ENCODE measurements around the gene MMS19.

The MMS19 gene, protein sequence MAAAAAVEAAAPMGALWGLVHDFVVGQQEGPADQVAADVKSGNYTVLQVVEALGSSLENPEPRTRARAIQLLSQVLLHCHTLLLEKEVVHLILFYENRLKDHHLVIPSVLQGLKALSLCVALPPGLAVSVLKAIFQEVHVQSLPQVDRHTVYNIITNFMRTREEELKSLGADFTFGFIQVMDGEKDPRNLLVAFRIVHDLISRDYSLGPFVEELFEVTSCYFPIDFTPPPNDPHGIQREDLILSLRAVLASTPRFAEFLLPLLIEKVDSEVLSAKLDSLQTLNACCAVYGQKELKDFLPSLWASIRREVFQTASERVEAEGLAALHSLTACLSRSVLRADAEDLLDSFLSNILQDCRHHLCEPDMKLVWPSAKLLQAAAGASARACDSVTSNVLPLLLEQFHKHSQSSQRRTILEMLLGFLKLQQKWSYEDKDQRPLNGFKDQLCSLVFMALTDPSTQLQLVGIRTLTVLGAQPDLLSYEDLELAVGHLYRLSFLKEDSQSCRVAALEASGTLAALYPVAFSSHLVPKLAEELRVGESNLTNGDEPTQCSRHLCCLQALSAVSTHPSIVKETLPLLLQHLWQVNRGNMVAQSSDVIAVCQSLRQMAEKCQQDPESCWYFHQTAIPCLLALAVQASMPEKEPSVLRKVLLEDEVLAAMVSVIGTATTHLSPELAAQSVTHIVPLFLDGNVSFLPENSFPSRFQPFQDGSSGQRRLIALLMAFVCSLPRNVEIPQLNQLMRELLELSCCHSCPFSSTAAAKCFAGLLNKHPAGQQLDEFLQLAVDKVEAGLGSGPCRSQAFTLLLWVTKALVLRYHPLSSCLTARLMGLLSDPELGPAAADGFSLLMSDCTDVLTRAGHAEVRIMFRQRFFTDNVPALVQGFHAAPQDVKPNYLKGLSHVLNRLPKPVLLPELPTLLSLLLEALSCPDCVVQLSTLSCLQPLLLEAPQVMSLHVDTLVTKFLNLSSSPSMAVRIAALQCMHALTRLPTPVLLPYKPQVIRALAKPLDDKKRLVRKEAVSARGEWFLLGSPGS

DNA sequence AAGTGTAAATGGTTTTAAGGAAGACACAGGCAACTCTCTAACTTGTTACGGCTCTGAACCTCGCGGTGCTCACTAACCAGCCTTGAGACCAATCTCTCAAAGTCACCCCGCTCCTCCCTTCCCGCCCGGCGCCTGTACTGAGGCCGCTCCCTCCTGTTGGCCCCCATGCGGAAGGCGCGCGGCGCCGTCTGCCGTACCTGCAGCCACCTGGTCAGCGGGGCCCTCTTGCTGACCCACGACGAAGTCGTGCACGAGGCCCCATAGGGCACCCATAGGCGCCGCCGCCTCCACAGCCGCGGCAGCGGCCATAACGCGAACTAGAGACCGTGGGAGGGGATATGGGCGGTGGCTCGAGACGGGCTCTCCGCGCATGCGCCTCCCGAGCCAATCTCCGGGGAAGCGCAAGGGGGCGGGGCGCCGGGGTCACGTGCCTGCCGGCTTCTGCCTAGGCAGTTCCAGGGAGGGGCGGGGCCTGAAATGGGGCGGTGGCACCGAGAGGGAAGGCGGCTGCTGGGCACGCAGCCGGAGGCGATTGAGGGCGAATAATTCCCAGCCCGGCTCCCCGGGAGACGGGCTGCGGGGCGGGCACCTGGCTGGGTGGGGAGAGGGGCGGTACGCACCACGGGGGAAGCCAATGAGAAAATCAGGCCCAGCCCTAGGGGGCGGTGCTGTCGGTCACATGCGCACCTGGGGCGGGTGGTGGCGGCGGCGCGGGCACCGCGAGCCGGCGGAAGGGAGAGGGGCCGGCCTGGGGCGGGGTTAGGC lies at the start of gene MMS19:
TSS of gene MMS19 (minus strand) at position 347 of the 765 bp plus-strand sequence. CDS start at position 309, 38 bp downstream.
- Mint-ChIP-seq H3K36me3 (ENCODE audit: low read depth) (peaks cover 22% of the 10 kb centered on the region), H3K4me3 (peak within 1 kb of the TSS; percentile 90), H3K4me1 (ENCODE audit: low read depth) (peaks cover 49% of the 10 kb centered on the region), H3K27me3 (peaks cover 23% of the 10 kb centered on the region), H3K9me3 (no peaks in the 10 kb centered on the region), H3K27ac (peak within 1 kb of the TSS; percentile 90)

DNA sequence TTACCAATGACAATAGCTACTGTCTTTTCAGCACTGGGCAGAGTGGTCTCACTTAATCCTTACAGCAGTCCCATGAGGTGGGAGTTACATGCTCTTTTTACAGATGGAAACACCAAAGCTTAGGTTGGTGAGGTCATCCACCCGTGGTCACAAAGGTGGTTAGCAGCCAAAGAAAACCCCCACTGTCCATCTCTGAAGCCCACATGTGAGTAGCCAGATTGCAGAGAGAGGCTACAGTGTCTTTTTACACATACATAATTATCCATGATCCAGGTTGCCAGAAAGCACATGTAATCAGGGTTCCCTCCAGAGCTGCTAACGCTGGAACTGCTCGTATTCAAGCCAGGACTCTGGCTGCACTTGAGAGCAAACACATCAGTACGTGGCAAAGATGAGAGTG lies 49.7 kb upstream of the MMS19 start:
- H3K36me3 Mint-ChIP-seq (ENCODE audit: low read depth) = no peaks in the 10 kb centered on the region
- no peak overlapping the region for H3K27ac Mint-ChIP-seq
- H3K9me3 Mint-ChIP-seq = no peaks in the 10 kb centered on the region
- no peaks in the 10 kb centered on the region for H3K27me3 Mint-ChIP-seq
- H3K4me3 Mint-ChIP-seq = no peak overlapping the region
- peaks cover 11% of the 10 kb centered on the region for H3K4me1 Mint-ChIP-seq (ENCODE audit: low read depth)

DNA sequence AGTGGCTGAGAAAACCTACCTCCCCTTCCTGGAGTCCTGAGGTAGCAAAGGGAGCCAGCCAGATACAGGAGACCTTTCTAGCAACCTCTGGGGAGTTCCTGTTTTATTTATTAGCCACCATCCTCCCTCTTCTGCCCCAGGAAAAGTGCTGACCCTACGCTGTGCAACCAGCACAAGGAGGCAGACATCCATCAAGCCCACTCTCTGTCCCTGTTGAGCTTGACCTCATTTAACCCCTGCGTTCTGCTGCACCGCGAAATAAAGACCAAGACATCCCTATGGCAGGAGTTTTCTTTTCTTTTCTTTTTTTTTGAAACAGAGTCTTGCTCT lies 49.0 kb upstream of the MMS19 start:
- peaks cover 18% of the 10 kb centered on the region for H3K4me1 Mint-ChIP-seq (ENCODE audit: low read depth)
- no peak overlapping the region for H3K4me3 Mint-ChIP-seq
- H3K27ac Mint-ChIP-seq = no peak overlapping the region
- H3K9me3 Mint-ChIP-seq = no peaks in the 10 kb centered on the region
- H3K36me3 Mint-ChIP-seq (ENCODE audit: low read depth) = no peaks in the 10 kb centered on the region
- H3K27me3 Mint-ChIP-seq = no peaks in the 10 kb centered on the region

DNA sequence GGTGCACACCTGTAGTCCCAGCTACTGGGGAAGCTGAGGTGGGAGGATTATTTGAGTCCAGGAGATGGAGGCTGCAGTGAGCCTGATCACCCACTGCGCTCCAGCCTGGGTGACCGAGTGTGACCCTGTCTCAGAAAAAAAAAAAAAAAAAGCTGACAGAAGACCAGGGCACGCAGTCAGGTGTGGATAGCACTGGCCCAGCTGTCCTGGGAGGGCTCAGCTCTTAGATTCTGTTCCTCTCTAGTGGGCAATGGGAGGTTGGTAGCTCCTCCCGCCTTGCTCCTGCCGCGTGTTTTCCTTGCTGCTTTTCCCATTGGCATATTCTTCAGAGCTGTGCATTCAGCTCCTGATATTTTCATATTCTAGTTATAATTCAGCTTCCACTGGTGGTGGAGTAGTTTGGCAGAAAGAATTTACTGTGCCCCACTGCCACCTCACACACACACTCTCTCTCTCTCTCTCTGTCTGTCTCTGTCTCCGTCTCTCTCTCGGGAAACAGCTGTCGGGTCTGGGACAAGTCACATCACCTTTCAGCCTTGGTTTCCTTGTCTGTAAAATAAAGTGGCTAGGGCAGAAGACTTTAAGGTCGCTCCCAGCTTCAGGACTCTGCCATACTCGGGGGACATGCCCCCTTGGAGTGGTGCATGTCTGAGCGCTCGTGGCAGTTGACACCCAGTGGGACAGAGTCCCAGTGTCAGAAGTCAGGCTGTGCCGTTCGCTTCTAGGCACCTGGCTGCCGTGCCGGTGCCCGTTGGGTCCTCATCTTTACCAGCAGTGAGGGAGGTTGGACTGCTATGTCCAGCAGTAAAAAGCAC lies 48.4 kb upstream of the MMS19 start:
- Mint-ChIP-seq H3K9me3 (no peaks in the 10 kb centered on the region), H3K4me1 (ENCODE audit: low read depth) (peaks cover 24% of the 10 kb centered on the region), H3K4me3 (no peak overlapping the region), H3K27ac (no peak overlapping the region), H3K36me3 (ENCODE audit: low read depth) (no peaks in the 10 kb centered on the region), H3K27me3 (no peaks in the 10 kb centered on the region)

DNA sequence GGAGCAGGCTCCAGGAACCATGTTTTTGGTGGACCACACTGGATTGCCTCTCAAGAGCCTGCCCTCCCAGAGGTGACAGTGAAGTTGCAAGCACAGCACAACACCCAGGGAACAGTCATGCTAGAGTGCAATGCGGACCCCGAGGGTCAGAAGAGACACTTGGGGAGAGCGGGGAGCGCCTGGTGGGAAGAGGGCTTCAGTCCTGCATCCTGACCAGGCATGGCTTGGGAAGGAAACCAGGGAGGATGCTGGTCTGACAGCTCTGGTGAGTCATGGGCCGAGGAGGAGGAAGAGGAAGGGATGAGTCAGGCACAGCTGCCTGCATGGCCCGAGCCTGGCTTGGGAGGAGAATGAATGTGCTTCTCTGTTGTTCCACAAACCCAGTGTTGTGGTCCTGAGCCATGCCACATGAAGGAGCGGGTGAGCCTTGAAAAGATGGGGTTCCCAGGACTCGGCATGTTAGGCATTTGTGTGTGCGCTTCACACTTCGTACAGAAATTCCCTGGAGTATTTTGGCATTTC lies 44.9 kb upstream of the MMS19 start:
- H3K4me1 Mint-ChIP-seq (ENCODE audit: low read depth) = peaks cover 25% of the 10 kb centered on the region
- H3K36me3 Mint-ChIP-seq (ENCODE audit: low read depth) = no peaks in the 10 kb centered on the region
- no peaks in the 10 kb centered on the region for H3K9me3 Mint-ChIP-seq
- no peaks in the 10 kb centered on the region for H3K27me3 Mint-ChIP-seq
- H3K27ac Mint-ChIP-seq = peak overlapping the region; percentile 82
- H3K4me3 Mint-ChIP-seq = no peak overlapping the region

DNA sequence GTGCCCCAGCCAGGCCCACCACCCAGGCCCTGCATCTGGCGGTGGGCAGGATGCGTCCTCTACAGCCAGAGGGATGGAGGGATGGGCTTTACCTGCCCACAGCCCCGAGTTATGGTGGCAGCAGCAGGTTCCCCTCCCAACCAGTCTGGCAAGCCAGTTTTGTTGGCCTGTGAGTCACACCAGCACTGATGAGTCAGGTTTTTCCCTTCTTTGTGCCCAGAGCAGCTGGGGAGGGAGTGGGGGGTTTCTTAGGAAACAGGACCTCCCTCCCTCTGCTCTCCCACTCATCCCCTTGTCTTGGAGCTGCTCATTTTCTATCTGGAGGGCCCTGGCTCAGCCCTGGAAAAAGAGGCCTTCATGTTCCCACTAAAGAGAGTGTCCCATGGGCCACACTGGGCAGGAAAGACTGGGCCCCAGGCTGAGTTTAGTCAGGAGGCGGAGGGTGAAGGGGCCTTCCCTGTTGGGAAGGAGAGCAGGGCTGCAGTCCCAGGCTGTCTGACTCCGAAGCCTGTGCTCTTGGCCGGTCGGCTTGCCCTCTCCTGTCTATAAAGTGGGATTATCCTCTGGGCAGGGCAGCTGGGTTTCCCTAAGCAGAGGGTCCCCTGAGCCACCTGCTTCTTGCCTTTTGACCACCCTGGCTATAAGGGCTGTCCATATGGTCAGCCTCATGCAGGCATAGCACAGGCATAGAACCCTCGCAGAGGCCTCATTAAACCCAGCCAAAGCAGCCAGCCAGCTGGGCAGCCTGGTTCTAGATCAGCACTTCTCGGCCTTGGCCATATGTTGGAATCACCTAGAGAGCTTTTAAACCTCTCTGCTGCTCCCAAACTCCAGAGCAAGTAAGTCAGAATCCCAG lies 44.2 kb upstream of the MMS19 start:
- H3K36me3 Mint-ChIP-seq (ENCODE audit: low read depth) = no peaks in the 10 kb centered on the region
- H3K27ac Mint-ChIP-seq = peak overlapping the region; percentile 82
- H3K9me3 Mint-ChIP-seq = no peaks in the 10 kb centered on the region
- H3K27me3 Mint-ChIP-seq = no peaks in the 10 kb centered on the region
- H3K4me1 Mint-ChIP-seq (ENCODE audit: low read depth) = peaks cover 25% of the 10 kb centered on the region
- H3K4me3 Mint-ChIP-seq = no peak overlapping the region

DNA sequence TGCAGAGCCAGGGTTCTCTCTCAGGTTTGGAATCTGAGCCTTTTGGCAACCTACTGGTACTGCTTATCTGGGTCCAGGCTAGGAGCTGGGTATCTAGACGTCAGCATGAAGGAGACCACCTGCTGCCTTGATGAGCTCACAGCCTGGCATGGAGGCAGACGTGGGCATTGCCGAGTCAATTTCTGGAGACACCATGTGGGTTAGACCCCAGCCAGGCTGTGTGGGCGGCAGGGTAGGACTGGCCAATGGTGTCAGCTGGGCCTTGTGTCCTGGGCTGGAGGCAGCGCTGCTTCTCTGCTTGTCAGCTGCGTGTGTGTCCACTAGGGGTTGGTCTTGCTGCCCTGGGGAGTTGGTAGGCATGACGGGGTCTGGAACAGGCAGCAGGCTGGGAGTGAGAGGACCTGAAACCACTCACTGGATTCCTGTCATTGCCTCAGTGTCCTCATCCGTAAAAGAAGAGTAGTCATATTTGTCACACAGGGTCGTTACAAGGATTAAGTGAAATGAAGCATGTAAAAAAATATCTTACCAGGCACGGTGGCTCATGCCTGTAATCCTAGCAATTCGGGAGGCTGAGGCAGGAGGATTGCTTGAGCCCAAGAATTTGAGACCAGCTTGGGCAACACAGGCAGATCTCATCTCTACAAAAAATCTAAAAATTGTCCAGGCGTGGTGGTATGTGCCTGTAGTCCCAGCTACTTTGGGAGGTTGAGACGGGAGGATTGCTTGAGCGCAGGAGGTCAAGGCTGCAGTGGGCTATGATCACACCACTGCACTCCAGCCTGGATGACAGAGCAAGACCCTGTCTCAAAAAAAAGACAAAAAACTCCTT lies 42.7 kb upstream of the MMS19 start:
- Mint-ChIP-seq H3K4me3 (no peak overlapping the region), H3K27me3 (no peaks in the 10 kb centered on the region), H3K27ac (no peak overlapping the region), H3K4me1 (ENCODE audit: low read depth) (peaks cover 25% of the 10 kb centered on the region), H3K9me3 (no peaks in the 10 kb centered on the region), H3K36me3 (ENCODE audit: low read depth) (no peaks in the 10 kb centered on the region)

DNA sequence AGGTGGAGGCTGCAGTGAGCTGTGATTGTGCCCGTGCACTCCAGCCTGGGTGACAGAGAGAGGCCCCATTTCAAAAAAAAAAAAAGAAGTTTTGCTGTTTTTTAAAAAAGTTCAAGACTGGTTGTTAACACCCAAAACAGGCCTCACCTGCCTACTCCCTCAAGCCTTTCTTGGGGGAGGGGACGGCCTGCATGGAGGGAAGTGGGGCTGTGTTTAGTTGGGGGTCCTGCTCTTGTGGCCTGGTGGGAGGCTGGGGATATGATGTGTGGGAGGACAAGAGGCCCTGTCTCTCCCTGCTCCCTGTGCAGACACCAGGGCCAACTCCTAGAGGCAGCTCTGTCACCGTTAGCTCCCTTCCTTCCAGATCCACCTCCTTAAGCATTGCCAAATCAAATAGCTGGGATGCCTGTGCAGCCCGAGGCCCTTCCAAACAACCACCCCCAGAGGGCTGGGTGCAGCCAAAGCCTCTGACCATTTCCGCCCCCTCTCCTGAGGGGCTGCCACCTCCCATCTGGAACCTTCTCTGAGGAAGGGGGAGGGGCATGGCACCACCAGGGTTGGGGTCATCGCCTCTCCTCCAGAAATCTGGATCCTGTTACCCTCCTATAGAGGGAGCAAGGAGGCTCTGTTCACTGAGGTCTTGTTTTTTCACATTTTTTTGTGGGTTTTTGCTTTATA lies 41.4 kb upstream of the MMS19 start:
- Mint-ChIP-seq H3K27ac (no peak overlapping the region), H3K9me3 (no peaks in the 10 kb centered on the region), H3K4me1 (ENCODE audit: low read depth) (peaks cover 22% of the 10 kb centered on the region), H3K36me3 (ENCODE audit: low read depth) (no peaks in the 10 kb centered on the region), H3K4me3 (no peak overlapping the region), H3K27me3 (no peaks in the 10 kb centered on the region)

DNA sequence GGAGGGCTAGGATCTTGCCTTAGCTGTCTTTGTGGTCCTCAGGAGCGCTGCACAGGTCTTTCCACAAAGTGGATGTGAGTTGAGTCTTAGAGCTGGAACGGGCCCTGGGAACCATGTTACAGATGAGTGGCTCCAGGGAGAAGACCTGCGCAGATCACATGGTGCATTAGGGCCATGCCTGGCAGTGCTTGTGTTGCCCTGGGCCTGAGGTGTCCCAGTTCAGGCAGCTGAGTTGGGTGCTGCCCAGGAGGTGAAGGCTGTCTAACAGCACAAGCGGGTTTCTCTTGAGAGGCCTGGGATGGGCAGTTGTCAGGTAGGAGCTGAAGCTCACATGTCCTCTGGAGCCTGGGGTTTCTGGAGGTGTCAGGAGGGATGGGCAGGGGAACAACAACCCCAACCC lies 40.6 kb upstream of the MMS19 start:
- Mint-ChIP-seq H3K4me3 (no peak overlapping the region), H3K9me3 (no peaks in the 10 kb centered on the region), H3K4me1 (ENCODE audit: low read depth) (peaks cover 22% of the 10 kb centered on the region), H3K27me3 (no peaks in the 10 kb centered on the region), H3K27ac (no peak overlapping the region), H3K36me3 (ENCODE audit: low read depth) (no peaks in the 10 kb centered on the region)

DNA sequence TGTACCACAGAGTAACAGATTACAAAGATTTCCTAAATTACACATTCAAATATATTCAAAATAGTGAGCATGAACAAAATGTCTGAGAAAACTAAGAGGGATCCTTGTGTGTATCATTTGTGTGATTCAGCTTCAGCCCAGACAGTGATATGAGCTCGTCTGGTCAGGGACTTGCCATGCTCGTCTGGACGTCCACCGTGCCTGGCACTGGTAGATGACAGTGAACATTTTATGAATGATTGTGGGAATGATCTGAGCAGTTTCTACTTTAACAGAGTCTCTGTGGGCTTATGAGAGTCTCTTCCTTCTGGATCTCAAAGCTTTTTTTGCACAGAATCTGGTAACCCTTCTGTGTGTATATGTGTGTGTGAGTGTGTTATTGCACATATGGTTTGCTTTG lies 40.2 kb upstream of the MMS19 start:
- no peak overlapping the region for H3K27ac Mint-ChIP-seq
- no peaks in the 10 kb centered on the region for H3K36me3 Mint-ChIP-seq (ENCODE audit: low read depth)

DNA sequence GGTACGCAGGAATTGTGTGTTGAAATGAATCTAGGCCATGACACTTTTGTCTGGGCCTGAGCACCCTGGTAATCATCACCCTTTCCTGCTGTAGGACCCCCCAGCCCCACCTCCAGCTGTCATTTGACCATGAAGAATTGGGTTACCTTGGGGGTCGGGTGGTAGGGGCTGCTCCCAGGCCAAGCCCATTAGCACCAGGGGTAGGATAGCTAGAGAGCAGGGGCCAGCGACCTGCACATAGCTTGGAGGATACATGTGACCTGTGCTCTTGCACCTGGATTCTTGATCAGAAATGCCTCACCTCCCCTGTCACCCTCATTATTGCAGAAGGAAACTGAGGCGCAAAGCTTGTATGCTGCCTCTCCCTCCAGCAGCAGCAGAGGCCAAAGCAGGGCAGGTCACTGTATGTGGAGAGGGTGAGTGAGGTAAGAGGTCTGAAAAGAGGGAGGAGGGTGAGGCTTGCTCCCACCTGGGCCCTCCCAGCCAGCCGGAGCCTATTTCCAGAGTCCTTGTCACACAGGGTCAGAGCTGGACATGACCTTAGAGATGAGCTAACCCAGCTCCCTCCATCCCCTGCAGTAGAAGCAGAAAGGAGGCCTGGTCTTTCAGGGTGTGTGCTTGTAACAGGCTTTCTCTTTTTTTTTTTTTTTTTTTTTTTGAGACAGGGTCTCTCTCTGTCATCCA lies 39.1 kb upstream of the MMS19 start:
- Mint-ChIP-seq H3K27ac (no peak overlapping the region), H3K4me1 (ENCODE audit: low read depth) (peaks cover 7% of the 10 kb centered on the region), H3K4me3 (no peak overlapping the region), H3K36me3 (ENCODE audit: low read depth) (no peaks in the 10 kb centered on the region), H3K9me3 (no peaks in the 10 kb centered on the region), H3K27me3 (no peaks in the 10 kb centered on the region)

More for the DNA sequence above, 40.2 kb upstream of the MMS19 start:
- no peaks in the 10 kb centered on the region for H3K27me3 Mint-ChIP-seq
- no peaks in the 10 kb centered on the region for H3K9me3 Mint-ChIP-seq
- H3K4me1 Mint-ChIP-seq (ENCODE audit: low read depth) = peaks cover 18% of the 10 kb centered on the region
- H3K4me3 Mint-ChIP-seq = no peak overlapping the region

Data from stimulated activated naive CD8-positive, alpha-beta T cell treated with anti-CD3 and anti-CD28 coated beads, Interleukin-15, Interleukin-2, amounts not matched to agents 100 ng/mL and 50 ng/mL, for 24 hours (primary cell).